Mammary epithelial cell (primary cell): ENCODE results near the gene MSRB3.

ENCODE experiments used
- EZH2 ChIP-seq: IDR thresholded peaks from 2 replicates; pipeline ENCODE4 v1.6.1; 2012; ENCODE audit warnings: low read length, inconsistent platforms, borderline replicate concordance
- TF ChIP-seq, protein P1 (sequence below), 2 donors: IDR thresholded peaks in 1 of 2; conservative IDR thresholded peaks in 1 of 2; 2 replicates each; pipeline ENCODE4 v1.5.1; 2011 to 2012; ENCODE audit warnings: inconsistent platforms in 2 of 2, low read length in 2 of 2, mild to moderate bottlenecking in 2 of 2, control low read depth in 1 of 2, low read depth in 1 of 2; ENCODE audit not compliant: insufficient read depth in 1 of 2; ENCODE audit errors: extremely low read depth in 1 of 2

DNA sequence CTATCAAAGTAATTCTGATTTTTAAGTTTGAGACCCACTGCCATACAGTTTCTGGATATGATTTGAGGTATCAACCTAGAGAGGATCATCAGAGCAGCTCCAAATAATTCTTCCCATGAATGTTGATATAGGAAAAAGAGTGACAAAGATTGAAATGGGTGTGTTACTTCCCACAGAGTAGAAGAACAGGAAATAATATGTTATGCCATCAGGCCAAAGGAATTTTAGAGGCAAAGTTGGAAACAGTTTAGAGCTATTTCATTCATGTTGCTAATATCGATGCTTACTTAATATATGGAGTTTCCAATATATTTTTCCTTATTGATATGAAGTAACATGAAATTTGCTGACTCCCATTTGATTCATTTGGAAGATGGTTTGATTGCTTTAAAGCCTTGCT, 8.9 kb upstream of the MSRB3 start:
- TF ChIP-seq, protein P1, sequence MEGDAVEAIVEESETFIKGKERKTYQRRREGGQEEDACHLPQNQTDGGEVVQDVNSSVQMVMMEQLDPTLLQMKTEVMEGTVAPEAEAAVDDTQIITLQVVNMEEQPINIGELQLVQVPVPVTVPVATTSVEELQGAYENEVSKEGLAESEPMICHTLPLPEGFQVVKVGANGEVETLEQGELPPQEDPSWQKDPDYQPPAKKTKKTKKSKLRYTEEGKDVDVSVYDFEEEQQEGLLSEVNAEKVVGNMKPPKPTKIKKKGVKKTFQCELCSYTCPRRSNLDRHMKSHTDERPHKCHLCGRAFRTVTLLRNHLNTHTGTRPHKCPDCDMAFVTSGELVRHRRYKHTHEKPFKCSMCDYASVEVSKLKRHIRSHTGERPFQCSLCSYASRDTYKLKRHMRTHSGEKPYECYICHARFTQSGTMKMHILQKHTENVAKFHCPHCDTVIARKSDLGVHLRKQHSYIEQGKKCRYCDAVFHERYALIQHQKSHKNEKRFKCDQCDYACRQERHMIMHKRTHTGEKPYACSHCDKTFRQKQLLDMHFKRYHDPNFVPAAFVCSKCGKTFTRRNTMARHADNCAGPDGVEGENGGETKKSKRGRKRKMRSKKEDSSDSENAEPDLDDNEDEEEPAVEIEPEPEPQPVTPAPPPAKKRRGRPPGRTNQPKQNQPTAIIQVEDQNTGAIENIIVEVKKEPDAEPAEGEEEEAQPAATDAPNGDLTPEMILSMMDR (conservative IDR thresholded peaks at IDR 0.05 in 1 of 2, IDR thresholded peaks at IDR 0.05 in 1 of 2; ENCODE audit: extremely low read depth in 1 of 2, insufficient read depth in 1 of 2, low read depth in 1 of 2, low read length in 2 of 2), result no peak
- TF ChIP-seq EZH2, result no peak
